Measurements from ENCODE around the gene STARD4.

Gene STARD4

GRCh38 chr5:111469903-111470302 lies 42.4 kb downstream of the STARD4 start:
- DNase-seq (ENCODE audit: low spot score): no peak

- no peak for DNase-seq (ENCODE audit: low spot score)
These were observed 42.9 kb downstream of the STARD4 start for GRCh38 chr5:111469293-111469896.

GRCh38 chr5:111463311-111463710 lies 49.0 kb downstream of the STARD4 start:
- DNase-seq (ENCODE audit: low spot score): no peak

- DNase-seq (ENCODE audit: low spot score): no peak
These were observed 50.4 kb downstream of the STARD4 start for GRCh38 chr5:111461934-111462333.

DNA sequence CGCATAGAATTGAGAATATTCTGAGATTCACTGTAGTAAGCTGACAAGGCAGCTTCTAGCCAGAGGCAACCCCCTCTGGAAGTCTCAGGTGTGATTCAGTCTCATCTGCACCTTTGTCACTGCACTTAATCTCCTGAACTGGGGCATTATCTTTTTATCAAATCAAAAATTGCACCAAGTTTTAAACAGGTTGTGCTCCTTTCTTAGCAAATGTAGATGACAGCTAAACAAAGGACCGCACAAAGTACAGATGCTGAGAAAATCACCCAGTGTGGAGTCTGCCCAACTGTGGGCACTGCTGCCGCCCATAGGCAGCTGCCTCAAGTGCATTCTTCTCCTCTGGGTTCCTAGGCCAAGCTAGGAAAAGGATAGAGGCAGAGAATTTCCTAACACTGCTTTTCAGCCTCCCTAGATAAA lies 51.1 kb downstream of the STARD4 start:
- DNase-seq (ENCODE audit: low spot score): no peak

DNA sequence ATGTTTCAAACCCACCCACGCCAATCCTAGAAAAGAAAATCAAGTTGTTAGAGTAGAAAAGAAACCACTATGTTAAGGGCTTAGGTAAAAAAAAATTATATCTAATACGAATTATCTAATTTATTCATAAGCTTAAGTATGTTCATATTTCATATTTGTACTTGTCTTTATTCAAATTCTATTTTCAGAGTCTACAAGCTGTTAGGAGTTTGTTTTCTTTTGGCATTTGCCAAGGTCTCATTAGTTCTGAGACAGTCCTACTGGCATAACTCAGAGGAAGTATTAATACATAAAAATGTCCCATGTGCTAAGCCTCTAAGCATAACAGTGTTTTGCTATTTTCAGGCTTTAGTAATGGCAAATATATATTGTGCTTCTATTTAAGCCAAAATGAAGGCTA lies 57.6 kb downstream of the STARD4 start:
- DNase-seq (ENCODE audit: low spot score): no peak

GRCh38 chr5:111454198-111454622 lies 58.1 kb downstream of the STARD4 start:
- DNase-seq (ENCODE audit: low spot score): no peak

DNA sequence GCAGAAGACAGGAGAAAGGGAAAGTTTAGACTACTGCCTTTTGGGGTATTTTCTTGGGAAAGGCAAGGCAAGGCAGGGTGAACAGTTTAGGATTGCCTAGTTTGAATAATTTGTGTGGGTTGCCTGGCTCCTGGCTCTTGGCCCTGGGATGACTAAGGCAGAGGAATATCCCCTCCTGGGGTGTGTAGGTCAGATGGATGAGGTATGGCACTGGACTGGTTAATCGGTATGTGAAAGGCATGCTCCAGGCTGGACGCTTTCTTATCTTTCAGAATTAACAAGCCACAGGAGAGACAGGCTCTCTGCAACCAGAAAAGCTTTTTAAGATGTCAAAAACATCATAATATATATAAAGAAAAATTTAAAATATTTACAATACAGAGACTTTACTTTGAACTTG lies 58.6 kb downstream of the STARD4 start:
- no peak for DNase-seq (ENCODE audit: low spot score)

DNA sequence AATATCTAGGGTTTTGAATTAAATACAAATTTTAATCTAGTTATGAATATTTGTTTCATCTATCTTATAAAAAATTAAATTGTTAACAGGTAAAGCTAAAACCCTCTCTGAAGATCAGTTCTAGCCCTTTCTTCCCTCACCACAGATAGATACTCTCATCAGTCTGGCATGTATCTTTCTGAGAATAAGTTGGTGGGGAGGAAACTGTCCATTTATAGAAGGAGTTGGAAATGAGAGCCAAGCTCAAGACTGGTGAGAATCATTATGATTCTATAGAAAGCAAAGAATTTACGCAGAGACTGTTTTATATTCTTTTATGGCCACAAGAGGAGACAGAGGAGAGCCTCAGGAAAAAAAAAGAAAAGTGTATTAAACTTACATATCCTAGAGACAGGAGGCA lies 59.0 kb downstream of the STARD4 start:
- no peak for DNase-seq (ENCODE audit: low spot score)

DNA sequence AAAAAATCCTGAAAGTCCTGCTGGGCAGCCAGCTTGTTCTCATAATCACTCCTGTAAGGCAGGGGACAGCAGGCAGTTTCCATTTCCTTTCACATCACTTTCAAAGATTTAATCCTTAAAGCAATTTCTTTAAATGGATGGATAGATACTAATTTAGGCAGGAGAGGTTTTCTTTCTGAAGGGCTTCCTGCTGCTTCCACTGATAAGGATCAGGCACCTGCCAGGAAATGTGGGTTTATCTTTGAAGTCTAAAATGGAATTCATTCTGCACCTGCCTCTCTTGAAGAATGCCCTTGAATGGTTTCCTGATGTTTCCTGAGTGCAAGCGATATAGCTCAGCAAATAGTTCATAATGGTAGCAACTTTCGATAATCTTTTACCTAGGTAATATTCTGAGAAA lies 64.5 kb downstream of the STARD4 start:
- no peak for DNase-seq (ENCODE audit: low spot score)

DNA sequence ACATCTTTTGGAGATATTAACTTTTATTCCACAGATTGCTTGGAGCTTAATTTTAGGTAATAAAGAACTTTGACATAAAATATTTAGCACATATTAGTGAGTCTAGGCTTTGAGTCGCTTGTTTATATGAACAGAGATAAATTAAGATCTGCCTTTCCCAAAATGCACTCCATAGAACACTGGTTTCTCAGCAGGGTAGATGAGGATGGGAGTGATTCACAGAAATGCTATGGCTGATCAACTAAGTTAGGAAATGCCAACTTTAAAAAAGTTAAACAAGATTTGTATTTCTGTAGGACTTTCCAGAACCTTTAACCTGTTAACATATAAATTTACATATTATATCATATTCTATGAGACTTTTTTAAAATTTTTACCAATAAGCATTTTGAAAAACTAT lies 65.2 kb downstream of the STARD4 start:
- no peak for DNase-seq (ENCODE audit: low spot score)

All from CD4-positive, alpha-beta T cell treated with Interleukin-15 for 4 hours (primary cell).